Smooth muscle cell (in vitro differentiated cells): ENCODE measurements around the gene JAKMIP1. TPM values are rescaled to one million over a fixed set of nuclear protein-coding genes. Genes with fewer than 3 reads are reported as not detected.

Experiments used
- DNase-seq: peaks from one replicate; lab custom pipeline; 2025; ENCODE audit not compliant: unreplicated experiment; lab: John Stamatoyannopoulos, UW
- H2AFZ ChIP-seq: fragments of 200-600 bp; sonication (generic); 2 replicates; pipeline ENCODE4 v1.6.0; 2016; ENCODE audit warnings: antibody characterized with exemption, low read depth, mild to moderate bottlenecking
- H3F3A ChIP-seq: fragments of 200-600 bp; sonication (generic); 2 replicates; pipeline ENCODE4 v1.6.0; 2017; ENCODE audit warnings: antibody characterized with exemption, low read depth
- H3K27ac ChIP-seq: fragments of 200-600 bp; sonication (generic); 2 replicates; pipeline ENCODE4 v1.5.1; 2016; ENCODE audit warnings: low read depth, mild to moderate bottlenecking
- H3K27me3 ChIP-seq: fragments of 200-600 bp; sonication (generic); 2 replicates; pipeline ENCODE4 v1.6.1; 2016; ENCODE audit warnings: low read depth, mild to moderate bottlenecking
- H3K36me3 ChIP-seq: fragments of 200-600 bp; sonication (generic); 2 replicates; pipeline ENCODE4 v1.5.1; 2016; ENCODE audit warnings: low read depth
- H3K4me1 ChIP-seq: fragments of 200-600 bp; sonication (generic); 2 replicates; pipeline ENCODE4 v1.5.1; 2016; ENCODE audit warnings: low read depth
- H3K4me2 ChIP-seq: fragments of 200-600 bp; sonication (generic); 2 replicates; pipeline ENCODE4 v1.6.0; 2016; ENCODE audit warnings: mild to moderate bottlenecking
- H3K4me3 ChIP-seq: fragments of 200-600 bp; sonication (generic); 2 replicates; pipeline ENCODE4 v1.5.1; 2016; ENCODE audit warnings: mild to moderate bottlenecking
- H3K79me2 ChIP-seq: fragments of 200-600 bp; sonication (generic); 2 replicates; pipeline ENCODE4 v1.6.0; 2016; ENCODE audit warnings: low read depth, mild to moderate bottlenecking
- H3K9ac ChIP-seq: fragments of 200-600 bp; sonication (generic); 2 replicates; pipeline ENCODE4 v1.6.0; 2016; ENCODE audit warnings: low read depth
- H3K9me3 ChIP-seq: fragments of 200-600 bp; sonication (generic); replicated peaks from 2 replicates; pipeline ENCODE4 v1.5.1; 2016; ENCODE audit warnings: low read depth
- H4K20me1 ChIP-seq: fragments of 200-600 bp; sonication (generic); 2 replicates; pipeline ENCODE4 v1.6.0; 2016; ENCODE audit warnings: low read depth
- CTCF ChIP-seq: fragments of 200-600 bp; sonication (generic); IDR thresholded peaks from 2 replicates; pipeline ENCODE4 v1.5.1; 2017; ENCODE audit warnings: borderline replicate concordance, mild to moderate bottlenecking, antibody characterized with exemption; ENCODE audit not compliant: insufficient read depth, poor library complexity, severe bottlenecking
- WGBS: methylation state at CpG from one replicate; pipeline ENCODE4 v1.1.7; 2016; ENCODE audit warnings: low lambda C conversion rate; 5-methylcytosine and 5-hydroxymethylcytosine counted together
- polyA plus RNA-seq: library from polyadenylated mRNA; unstranded; fragments of >200 nt; fragmentation: Nextera tagmentation; extraction: Ambion mirVana; gene quantifications from 2 replicates; pipeline ENCODE4 v1.2.1, GENCODE V29; 2016
- total RNA-seq: library from RNA; depleted of rRNA; stranded (reverse); fragments of >200 nt; gene quantifications from 2 replicates; pipeline ENCODE4 v1.2.3, GENCODE V29; 2014

The JAKMIP1 gene
- total and polyA plus RNA-seq, 2 experiments from 2014 or later: 0.64 TPM; not detected in 1

DNA sequence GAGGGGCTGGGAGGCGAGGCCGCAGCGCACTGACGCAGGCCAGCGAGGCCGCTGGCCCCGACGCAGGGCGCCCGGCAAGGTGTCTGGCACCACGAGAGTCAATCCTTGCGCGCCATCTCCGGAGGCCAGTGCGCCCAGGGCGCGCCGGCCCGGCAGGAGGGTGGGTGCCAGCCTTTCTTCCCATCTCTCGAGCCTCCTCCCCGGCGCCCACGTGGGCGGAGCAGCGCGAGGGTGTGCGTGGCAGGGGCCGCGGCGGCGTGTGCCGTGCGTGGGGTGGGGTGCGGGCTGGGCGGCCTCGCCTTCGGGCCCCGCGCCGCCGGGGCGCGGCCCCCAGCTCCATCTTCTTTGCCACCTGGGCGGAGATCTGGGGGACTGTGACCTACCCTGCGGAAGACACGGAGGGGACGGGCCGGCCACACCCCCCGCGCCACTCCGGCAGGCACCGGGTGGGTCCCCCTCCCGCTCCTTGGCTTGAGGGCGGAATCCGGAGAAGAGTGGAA is 877 bp downstream of the JAKMIP1 start:
- Histone ChIP-seq H3K4me2 (peak overlapping the region; percentile 100), H3K9ac (no peak overlapping the region), H3K36me3 (no peaks in the 10 kb centered on the region), H3K4me3 (peak overlapping the region; percentile 65), H2AFZ (no peak overlapping the region), H3K79me2 (no peaks in the 10 kb centered on the region), H3K4me1 (no peaks in the 10 kb centered on the region), H3K27ac (no peak overlapping the region), H3F3A (no peaks in the 10 kb centered on the region), H4K20me1 (no peaks in the 10 kb centered on the region), H3K27me3 (peaks cover 61% of the 10 kb centered on the region), H3K9me3 (no peaks in the 10 kb centered on the region)
- 2% methylated on average over 37 of the region's 55 CpGs for WGBS
- no peak for TF ChIP-seq CTCF
- DNase-seq: no peak

DNA sequence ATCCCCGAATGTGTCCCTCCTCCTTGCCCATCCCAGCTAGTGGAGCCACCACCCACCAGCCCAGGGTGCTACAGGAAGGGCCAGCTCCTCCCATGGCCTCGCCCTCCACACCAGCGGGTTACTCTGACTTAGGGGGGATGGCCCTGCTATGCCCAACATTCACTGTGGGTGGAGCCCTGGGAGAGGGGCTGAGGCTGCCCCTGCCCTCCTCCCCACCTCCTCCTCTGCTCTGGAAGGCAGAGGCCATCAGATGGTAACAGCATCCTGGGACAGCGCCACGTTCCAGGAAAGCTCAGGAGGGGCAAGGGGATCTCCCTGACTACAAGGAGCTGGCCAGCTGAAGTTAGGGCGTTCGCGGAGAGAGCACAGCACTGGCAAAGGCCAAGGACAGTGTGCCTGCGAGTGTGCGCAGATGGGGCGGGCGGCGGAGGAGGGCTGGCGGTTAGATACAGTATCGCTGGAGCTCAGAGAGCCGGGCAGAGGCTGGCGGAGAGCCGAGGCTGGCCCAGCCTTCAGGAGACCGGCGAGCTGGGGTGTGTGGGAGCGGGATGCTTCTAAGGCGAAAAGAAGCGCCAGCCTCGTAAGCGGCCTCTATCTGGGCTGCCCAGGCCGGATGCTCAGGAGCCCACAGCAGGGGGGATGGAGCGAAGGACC is 1.5 kb downstream of the JAKMIP1 start:
- Histone ChIP-seq H3K27me3 (peaks cover 67% of the 10 kb centered on the region), H2AFZ (no peak overlapping the region), H3K4me2 (peak overlapping the region; percentile 100), H3K27ac (no peak overlapping the region), H3K79me2 (no peaks in the 10 kb centered on the region), H4K20me1 (no peaks in the 10 kb centered on the region), H3K36me3 (no peaks in the 10 kb centered on the region), H3K9ac (no peak overlapping the region), H3F3A (no peaks in the 10 kb centered on the region), H3K9me3 (no peaks in the 10 kb centered on the region), H3K4me1 (no peaks in the 10 kb centered on the region), H3K4me3 (no peak overlapping the region)
- 7% methylated on average over 27 of the region's 27 CpGs for WGBS
- TF ChIP-seq CTCF: no peak
- no peak for DNase-seq

GRCh38 chr4:6198278-6198677 is 2.1 kb downstream of the JAKMIP1 start:
- 58% methylated on average over 5 of the region's 6 CpGs for WGBS
- Histone ChIP-seq H3K4me2 (no peak overlapping the region), H3K9ac (no peak overlapping the region), H3K27ac (no peak overlapping the region), H3K9me3 (no peaks in the 10 kb centered on the region), H3F3A (no peaks in the 10 kb centered on the region), H3K36me3 (no peaks in the 10 kb centered on the region), H3K27me3 (peaks cover 72% of the 10 kb centered on the region), H3K4me3 (no peak overlapping the region), H3K79me2 (no peaks in the 10 kb centered on the region), H2AFZ (no peak overlapping the region), H3K4me1 (no peaks in the 10 kb centered on the region), H4K20me1 (no peaks in the 10 kb centered on the region)
- DNase-seq: no peak
- no peak for TF ChIP-seq CTCF
